Lung (tissue), 12 donors: Measurements from ENCODE around the gene HAS3. TPM values are rescaled to one million over a fixed set of nuclear protein-coding genes. Genes with fewer than 3 reads are reported as not detected.

Experiments used
- ATAC-seq: fragments of 200-7000 bp; cut with Tn5 transposase; one replicate; pipeline ENCODE4 v1.9.1; 2020; ENCODE audit warnings: moderate number of reproducible peaks; ENCODE audit not compliant: insufficient read depth, low FRiP score
- DNase-seq, 3 donors: peaks; one replicate each; pipeline ENCODE4 v3.0.0-alpha.2; 2013 to 2017
- H3K27ac ChIP-seq, 2 donors: one replicate each; pipeline ENCODE4 v1.5.1; 2013; ENCODE audit warnings: mild to moderate bottlenecking in 2 of 2, moderate library complexity in 2 of 2, control low read depth in 1 of 2, inconsistent platforms in 1 of 2, low read depth in 1 of 2, low read length in 1 of 2
- H3K27me3 ChIP-seq, 3 donors: one replicate each; pipeline ENCODE4 v1.5.1; 2013; ENCODE audit warnings: low read length in 2 of 3; ENCODE audit not compliant: control insufficient read depth in 3 of 3, insufficient read depth in 3 of 3
- H3K36me3 ChIP-seq, 4 donors: one replicate each; pipeline ENCODE4 v1.5.1; 2013; ENCODE audit warnings: low read length in 4 of 4, mild to moderate bottlenecking in 1 of 4, moderate library complexity in 1 of 4; ENCODE audit not compliant: control insufficient read depth in 4 of 4, insufficient read depth in 4 of 4
- H3K4me1 ChIP-seq, 5 donors: one replicate each; pipeline ENCODE4 v1.5.1; 2013; ENCODE audit warnings: low read length in 5 of 5, mild to moderate bottlenecking in 2 of 5, moderate library complexity in 1 of 5; ENCODE audit not compliant: control insufficient read depth in 5 of 5, insufficient read depth in 5 of 5
- H3K4me3 ChIP-seq: one replicate; pipeline ENCODE4 v1.5.1; 2013; ENCODE audit warnings: mild to moderate bottlenecking, control low read depth, moderate library complexity
- H3K9ac ChIP-seq, 2 donors: one replicate each; pipeline ENCODE4 v1.5.1; 2013; ENCODE audit warnings: low read length in 2 of 2, control low read depth in 1 of 2; ENCODE audit not compliant: insufficient read depth in 1 of 2
- H3K9me3 ChIP-seq, 4 donors: one replicate each; pipeline ENCODE4 v1.5.1; 2013; ENCODE audit warnings: low read length in 3 of 4, mild to moderate bottlenecking in 1 of 4, moderate library complexity in 1 of 4; ENCODE audit not compliant: control insufficient read depth in 4 of 4, insufficient read depth in 3 of 4
- CTCF ChIP-seq: IDR thresholded peaks from 2 replicates; pipeline ENCODE4 v1.5.1; 2012; ENCODE audit warnings: mild to moderate bottlenecking; ENCODE audit errors: control extremely low read depth, extremely low read depth
- WGBS, 2 donors: extraction: QIAGEN DNeasy Blood & Tissue Kit; methylation state at CpG; one replicate each; pipeline ENCODE4 v1.1.7; 2013; 5-methylcytosine and 5-hydroxymethylcytosine counted together
- polyA plus RNA-seq, 2 donors: library from polyadenylated mRNA; stranded (reverse); fragments of 200-250 nt; gene quantifications; one replicate each; pipeline ENCODE4 v1.2.1, GENCODE V29; 2013
- total RNA-seq, 2 donors: library from RNA; depleted of rRNA in 1 of 2; stranded (reverse); fragments of >200 nt in 1 of 2; gene quantifications; one replicate each; pipeline ENCODE4 v1.2.1, GENCODE V29; 2014 to 2021
- donor health status: control.
- donor health status: control.
- donor health status: Bipolar disorder and iron deficiency.
- donor health status: healthy.
- donor health status: DM: yes; HTN: yes; CAD: no.

Gene HAS3
- total and polyA plus RNA-seq, 4 donors = 5.1 to 37.5 (median 19.0) TPM

GRCh38 chr16:69100071-69100691 lies 5.3 kb upstream of the HAS3 start:
- 61 to 74% methylated on average over 11 of the region's 11 CpGs for WGBS, 2 donors
- ATAC-seq (peak; percentile 57), DNase-seq (peak; percentile 60 to 87 (median 64))
- no peak overlapping the region for H3K4me3 ChIP-seq
- H3K27me3 ChIP-seq = peaks cover 0 to 5% (median 0%) of the 10 kb centered on the region in 3 donors
- no peak for TF ChIP-seq CTCF
- peak overlapping the region in 1 of 2 donors; percentile 92 for H3K27ac ChIP-seq
- H3K9ac ChIP-seq = peak overlapping the region in 1 of 2 donors; percentile 10
- peaks cover 0 to 7% (median 0%) of the 10 kb centered on the region in 5 donors for H3K4me1 ChIP-seq
- no peaks in the 10 kb centered on the region for H3K36me3 ChIP-seq
- no peaks in the 10 kb centered on the region for H3K9me3 ChIP-seq

DNA sequence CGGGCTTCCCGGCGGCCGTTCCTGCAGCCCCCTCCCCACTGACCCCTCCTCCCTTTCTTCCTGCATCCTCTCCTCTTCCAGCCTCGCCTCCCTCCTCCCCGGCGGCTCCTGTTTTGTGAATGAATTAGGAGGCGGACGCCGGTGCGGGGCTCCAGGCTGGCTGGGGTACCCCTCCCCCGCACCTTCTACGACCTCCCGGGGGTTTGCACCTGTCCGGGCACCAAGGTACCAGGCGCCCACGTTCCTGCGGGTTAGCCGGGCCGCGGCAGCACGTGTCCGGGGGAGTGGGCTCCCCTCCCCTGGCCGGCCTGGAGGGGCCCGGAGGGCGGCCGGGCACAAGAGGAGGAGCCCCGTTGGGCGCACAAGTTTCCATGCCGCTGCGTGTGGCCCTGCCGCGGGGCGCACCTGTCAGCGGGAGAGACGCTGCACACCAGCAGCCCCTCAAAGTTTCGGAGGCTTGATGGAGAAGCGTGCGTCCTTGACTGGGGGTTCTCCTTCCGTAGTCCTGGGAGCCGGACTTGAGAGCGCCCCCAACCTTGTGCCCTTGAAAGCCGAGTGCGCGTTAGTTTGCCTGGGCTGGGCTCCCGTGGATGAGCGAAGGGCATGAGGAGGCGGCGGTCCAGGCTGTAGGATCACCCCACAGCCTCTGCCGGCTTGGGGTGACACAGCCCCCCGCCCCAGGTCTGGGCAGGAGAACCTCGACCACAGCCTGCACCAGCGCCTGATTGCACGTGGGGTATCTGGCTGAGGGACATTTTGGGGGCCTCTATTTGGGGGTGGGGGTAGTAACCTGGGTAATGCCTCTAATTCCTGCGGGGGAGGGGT lies 1.2 kb downstream of the HAS3 start:
- H3K27ac ChIP-seq = peak overlapping the region in 1 of 2 donors; percentile 27
- no peak for DNase-seq
- H3K4me3 ChIP-seq = peak overlapping the region; percentile 44
- no peak for ATAC-seq
- H3K36me3 ChIP-seq = peaks cover 0 to 13% (median 6%) of the 10 kb centered on the region in 4 donors
- TF ChIP-seq CTCF = no peak
- H3K4me1 ChIP-seq = peaks cover 0 to 26% (median 8%) of the 10 kb centered on the region in 5 donors
- 1% methylated on average over 42 to 55 of the region's 55 CpGs for WGBS, 2 donors
- no peaks in the 10 kb centered on the region for H3K9me3 ChIP-seq
- peaks cover 0 to 24% (median 8%) of the 10 kb centered on the region in 3 donors for H3K27me3 ChIP-seq
- peak overlapping the region in 1 of 2 donors; percentile 37 for H3K9ac ChIP-seq

- ATAC-seq (no peak), DNase-seq (no peak)
- H3K27me3 ChIP-seq = peaks cover 0 to 24% (median 8%) of the 10 kb centered on the region in 3 donors
- no peak for TF ChIP-seq CTCF
- WGBS, 2 donors = 2 to 5% methylated on average over 51 to 52 of the region's 52 CpGs
- peak overlapping the region; percentile 44 for H3K4me3 ChIP-seq
- H3K36me3 ChIP-seq = peaks cover 0 to 13% (median 7%) of the 10 kb centered on the region in 4 donors
- H3K9ac ChIP-seq = peak overlapping the region in 1 of 2 donors; percentile 25
- peaks cover 0 to 26% (median 6%) of the 10 kb centered on the region in 5 donors for H3K4me1 ChIP-seq
- no peak overlapping the region for H3K27ac ChIP-seq
- no peaks in the 10 kb centered on the region for H3K9me3 ChIP-seq
Observed at GRCh38 chr16:69107316-69107962, 2.0 kb downstream of the HAS3 start.
